NCI-H2227 (cell line): Measurements from ENCODE around the gene CTTNBP2NL.
"Not testable (repeated sequence)": the region's sequence is repeated elsewhere in the genome, so short reads cannot be mapped to it uniquely, and the experiment has no call there.

Source experiments
- DNase-seq: peaks from one replicate; lab custom pipeline; 2025; ENCODE audit not compliant: unreplicated experiment; lab: John Stamatoyannopoulos, UW

Gene CTTNBP2NL

GRCh38 chr1:112461200-112461871, 65.3 kb downstream of the CTTNBP2NL start:
- DNase-seq = peak; percentile 24

- DNase-seq = no peak
Observed at GRCh38 chr1:112462953-112463279, 66.9 kb downstream of the CTTNBP2NL start.

- DNase-seq = no peak
Observed at GRCh38 chr1:112464501-112464900, 68.5 kb downstream of the CTTNBP2NL start.

GRCh38 chr1:112465122-112465521, 69.1 kb downstream of the CTTNBP2NL start:
- DNase-seq = no peak

- peak; percentile 96 for DNase-seq
Observed at GRCh38 chr1:112466078-112466660, 70.2 kb downstream of the CTTNBP2NL start.

GRCh38 chr1:112470324-112470723, 74.3 kb downstream of the CTTNBP2NL start:
- DNase-seq = not testable (repeated sequence)

GRCh38 chr1:112470966-112471365, 75.0 kb downstream of the CTTNBP2NL start:
- DNase-seq = no peak

GRCh38 chr1:112472142-112472541, 76.1 kb downstream of the CTTNBP2NL start:
- no peak for DNase-seq

- no peak for DNase-seq
Observed at GRCh38 chr1:112477550-112477949, 81.5 kb downstream of the CTTNBP2NL start.

- no peak for DNase-seq
Observed at GRCh38 chr1:112478314-112478713, 82.3 kb downstream of the CTTNBP2NL start.

- not testable (repeated sequence) for DNase-seq
Observed at GRCh38 chr1:112486063-112486462, 90.0 kb downstream of the CTTNBP2NL start.

- not testable (repeated sequence) for DNase-seq
Observed at GRCh38 chr1:112487686-112488085, 91.7 kb downstream of the CTTNBP2NL start.

GRCh38 chr1:112488141-112488540, 92.1 kb downstream of the CTTNBP2NL start:
- no peak for DNase-seq

GRCh38 chr1:112492076-112492475, 96.1 kb downstream of the CTTNBP2NL start:
- no peak for DNase-seq

- DNase-seq = no peak
Observed at GRCh38 chr1:112493351-112493750, 97.3 kb downstream of the CTTNBP2NL start.

- DNase-seq = no peak
Observed at GRCh38 chr1:112496290-112496689, 100.3 kb downstream of the CTTNBP2NL start.

- DNase-seq = peak; percentile 73
Observed at GRCh38 chr1:112501810-112502641, 106.0 kb downstream of the CTTNBP2NL start.

GRCh38 chr1:112502826-112503225, 106.8 kb downstream of the CTTNBP2NL start:
- peak; percentile 47 for DNase-seq

GRCh38 chr1:112504001-112504660, 108.1 kb downstream of the CTTNBP2NL start:
- no peak for DNase-seq

GRCh38 chr1:112504661-112505399, 108.8 kb downstream of the CTTNBP2NL start:
- no peak for DNase-seq

GRCh38 chr1:112505400-112505785, 109.4 kb downstream of the CTTNBP2NL start:
- DNase-seq = no peak
